Lower leg skin (tissue), 4 donors: ENCODE measurements around the gene CNPPD1. TPM values are rescaled to one million over a fixed set of nuclear protein-coding genes. Genes with fewer than 3 reads are reported as not detected.

Experiments used
- DNase-seq, 2 donors: peaks; one replicate each; pipeline ENCODE4 v3.0.0-alpha.2; 2019; ENCODE audit warnings: low spot score in 2 of 2
- H3K4me3 ChIP-seq: fragments of 200-600 bp; sonication (generic); 2 replicates; pipeline ENCODE4 v1.5.1; 2017; ENCODE audit warnings: mild to moderate bottlenecking, low read depth; ENCODE audit not compliant: poor library complexity, severe bottlenecking
- POLR2A ChIP-seq, 2 donors: fragments of 450-650 bp; IDR thresholded peaks; one replicate each; pipeline ENCODE4 v1.6.1; 2016 to 2017; ENCODE audit warnings: antibody characterized with exemption in 2 of 2, mild to moderate bottlenecking in 1 of 2, moderate library complexity in 1 of 2
- WGBS, 2 donors: methylation state at CpG; one replicate each; pipeline ENCODE4 v1.1.5; 2018; 5-methylcytosine and 5-hydroxymethylcytosine counted together
- intact Hi-C: fragments of 100-400 bp; cut with DNase I; formaldehyde crosslinking; loops from one replicate; pipeline ENCODE4 v1.15.0; 2023; ENCODE audit warnings: low total_unique reads
- total RNA-seq, 4 donors: library from RNA; depleted of rRNA; stranded (reverse); fragments of >200 nt; gene quantifications; one replicate each; pipeline ENCODE4 v1.1.0, GENCODE V29; 2016
- TF ChIP-seq, protein P1 (sequence below), 3 donors: fragments of 450-650 bp; IDR thresholded peaks; one replicate each; pipeline ENCODE4 v1.5.1; 2016; ENCODE audit warnings: antibody characterized with exemption in 3 of 3, mild to moderate bottlenecking in 3 of 3, moderate library complexity in 2 of 3

Gene CNPPD1
- total RNA-seq, 4 donors from 2014 or later = 48.0 to 76.7 (median 66.9) TPM

DNA sequence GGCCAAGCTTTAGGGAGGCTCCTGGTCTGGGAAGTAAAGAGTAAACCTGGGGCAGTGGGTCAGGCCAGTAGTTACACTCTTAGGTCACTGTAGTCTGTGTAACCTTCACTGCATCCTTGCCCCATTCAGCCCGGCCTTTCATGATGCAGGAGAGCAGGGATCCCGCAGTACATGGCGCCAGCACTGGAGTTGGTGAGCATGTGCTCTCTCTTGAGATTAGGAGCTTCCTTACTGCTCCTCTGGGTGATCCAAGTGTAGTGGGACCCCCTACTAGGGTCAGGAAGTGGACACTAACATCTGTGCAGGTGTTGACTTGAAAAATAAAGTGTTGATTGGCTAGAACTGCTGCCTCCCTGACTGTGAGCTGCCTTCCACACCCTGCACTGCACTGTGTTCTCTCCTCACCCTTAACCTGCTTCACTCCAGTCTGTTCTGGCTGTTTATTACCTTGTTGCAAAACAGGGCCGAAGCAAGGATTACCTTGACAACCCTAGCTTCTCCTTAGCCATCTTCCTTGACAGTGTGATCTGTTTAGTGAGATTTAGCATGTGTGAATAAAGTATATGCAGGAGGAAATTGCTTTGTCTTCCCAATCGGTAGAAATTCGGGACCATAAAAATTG is 6.5 kb upstream of the CNPPD1 start:
- 90 to 92% methylated on average over 6 of the region's 6 CpGs for WGBS, 2 donors
- intact Hi-C loops = no loop called here
- peak in 1 of 2 donors; percentile 76 for DNase-seq

DNA sequence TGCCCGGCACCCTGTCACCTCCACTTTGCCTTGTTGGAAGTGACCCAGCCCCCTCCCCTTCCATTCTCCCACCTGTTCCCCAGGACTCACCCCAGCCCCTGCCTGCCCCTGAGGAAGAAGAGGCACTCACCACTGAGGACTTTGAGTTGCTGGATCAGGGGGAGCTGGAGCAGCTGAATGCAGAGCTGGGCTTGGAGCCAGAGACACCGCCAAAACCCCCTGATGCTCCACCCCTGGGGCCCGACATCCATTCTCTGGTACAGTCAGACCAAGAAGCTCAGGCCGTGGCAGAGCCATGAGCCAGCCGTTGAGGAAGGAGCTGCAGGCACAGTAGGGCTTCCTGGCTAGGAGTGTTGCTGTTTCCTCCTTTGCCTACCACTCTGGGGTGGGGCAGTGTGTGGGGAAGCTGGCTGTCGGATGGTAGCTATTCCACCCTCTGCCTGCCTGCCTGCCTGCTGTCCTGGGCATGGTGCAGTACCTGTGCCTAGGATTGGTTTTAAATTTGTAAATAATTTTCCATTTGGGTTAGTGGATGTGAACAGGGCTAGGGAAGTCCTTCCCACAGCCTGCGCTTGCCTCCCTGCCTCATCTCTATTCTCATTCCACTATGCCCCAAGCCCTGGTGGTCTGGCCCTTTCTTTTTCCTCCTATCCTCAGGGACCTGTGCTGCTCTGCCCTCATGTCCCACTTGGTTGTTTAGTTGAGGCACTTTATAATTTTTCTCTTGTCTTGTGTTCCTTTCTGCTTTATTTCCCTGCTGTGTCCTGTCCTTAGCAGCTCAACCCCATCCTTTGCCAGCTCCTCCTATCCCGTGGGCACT is 5.8 kb upstream of the CNPPD1 start:
- H3K4me3 ChIP-seq = no peak overlapping the region
- TF ChIP-seq, protein P1, sequence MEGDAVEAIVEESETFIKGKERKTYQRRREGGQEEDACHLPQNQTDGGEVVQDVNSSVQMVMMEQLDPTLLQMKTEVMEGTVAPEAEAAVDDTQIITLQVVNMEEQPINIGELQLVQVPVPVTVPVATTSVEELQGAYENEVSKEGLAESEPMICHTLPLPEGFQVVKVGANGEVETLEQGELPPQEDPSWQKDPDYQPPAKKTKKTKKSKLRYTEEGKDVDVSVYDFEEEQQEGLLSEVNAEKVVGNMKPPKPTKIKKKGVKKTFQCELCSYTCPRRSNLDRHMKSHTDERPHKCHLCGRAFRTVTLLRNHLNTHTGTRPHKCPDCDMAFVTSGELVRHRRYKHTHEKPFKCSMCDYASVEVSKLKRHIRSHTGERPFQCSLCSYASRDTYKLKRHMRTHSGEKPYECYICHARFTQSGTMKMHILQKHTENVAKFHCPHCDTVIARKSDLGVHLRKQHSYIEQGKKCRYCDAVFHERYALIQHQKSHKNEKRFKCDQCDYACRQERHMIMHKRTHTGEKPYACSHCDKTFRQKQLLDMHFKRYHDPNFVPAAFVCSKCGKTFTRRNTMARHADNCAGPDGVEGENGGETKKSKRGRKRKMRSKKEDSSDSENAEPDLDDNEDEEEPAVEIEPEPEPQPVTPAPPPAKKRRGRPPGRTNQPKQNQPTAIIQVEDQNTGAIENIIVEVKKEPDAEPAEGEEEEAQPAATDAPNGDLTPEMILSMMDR (IDR thresholded peaks at IDR 0.05) = no peak
- TF ChIP-seq POLR2A (IDR thresholded peaks at IDR 0.05) = no peak
- peak in 1 of 2 donors; percentile 78 for DNase-seq
- intact Hi-C loops = no loop called here
- WGBS, 2 donors = 55 to 56% methylated on average over 7 to 8 of the region's 8 CpGs

More for the DNA sequence above, 6.5 kb upstream of the CNPPD1 start:
- no peak overlapping the region for H3K4me3 ChIP-seq
- no peak for TF ChIP-seq POLR2A (IDR thresholded peaks at IDR 0.05)
- TF ChIP-seq, protein P1 (IDR thresholded peaks at IDR 0.05) = no peak

DNA sequence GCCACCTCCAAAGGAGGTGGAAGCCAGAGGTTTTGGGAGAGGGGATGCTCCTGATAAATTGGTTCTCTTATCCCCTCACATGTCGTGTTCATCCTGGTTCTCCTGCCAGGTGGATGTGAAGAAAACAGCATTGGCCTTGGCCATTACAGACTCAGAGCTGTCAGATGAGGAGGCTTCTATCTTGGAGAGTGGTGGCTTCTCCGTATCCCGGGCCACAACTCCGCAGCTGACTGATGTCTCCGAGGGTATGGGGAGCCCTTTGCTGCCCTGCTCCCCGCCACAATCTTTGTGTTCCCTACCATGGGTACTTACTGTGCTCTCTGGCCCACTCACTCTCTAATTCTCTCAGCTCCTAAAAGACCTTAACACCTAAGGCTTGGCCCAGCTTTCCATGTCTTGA is 4.8 kb upstream of the CNPPD1 start:
- 93 to 96% methylated on average over 6 of the region's 6 CpGs for WGBS, 2 donors
- intact Hi-C loops = no loop called here
- H3K4me3 ChIP-seq = no peak overlapping the region
- peak in 1 of 2 donors; percentile 58 for DNase-seq
- TF ChIP-seq POLR2A (IDR thresholded peaks at IDR 0.05) = no peak
- TF ChIP-seq, protein P1 (IDR thresholded peaks at IDR 0.05) = no peak

DNA sequence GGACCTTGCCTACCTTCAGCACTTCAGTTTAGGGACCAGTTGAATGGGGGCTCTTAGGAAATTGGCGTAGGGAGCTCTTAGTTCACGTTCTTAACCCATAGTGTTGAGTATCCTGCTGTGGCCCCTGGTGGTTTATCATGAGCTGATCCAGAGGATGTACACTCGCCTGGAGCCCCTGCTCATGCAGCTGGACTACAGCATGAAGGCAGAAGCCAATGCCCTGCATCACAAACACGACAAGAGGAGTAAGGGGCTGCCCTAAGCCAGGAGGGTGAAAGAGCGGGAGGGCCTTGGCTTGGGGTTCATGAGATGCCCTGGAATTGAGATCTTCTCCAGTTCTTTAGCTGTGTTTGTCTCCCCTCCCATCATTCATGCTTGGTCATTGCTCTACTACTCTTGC is 4.2 kb upstream of the CNPPD1 start:
- no peak overlapping the region for H3K4me3 ChIP-seq
- peak in 1 of 2 donors; percentile 54 for DNase-seq
- intact Hi-C loops = no loop called here
- TF ChIP-seq POLR2A (IDR thresholded peaks at IDR 0.05) = no peak
- TF ChIP-seq, protein P1 (IDR thresholded peaks at IDR 0.05) = no peak
- 86 to 91% methylated on average over 5 of the region's 5 CpGs for WGBS, 2 donors

DNA sequence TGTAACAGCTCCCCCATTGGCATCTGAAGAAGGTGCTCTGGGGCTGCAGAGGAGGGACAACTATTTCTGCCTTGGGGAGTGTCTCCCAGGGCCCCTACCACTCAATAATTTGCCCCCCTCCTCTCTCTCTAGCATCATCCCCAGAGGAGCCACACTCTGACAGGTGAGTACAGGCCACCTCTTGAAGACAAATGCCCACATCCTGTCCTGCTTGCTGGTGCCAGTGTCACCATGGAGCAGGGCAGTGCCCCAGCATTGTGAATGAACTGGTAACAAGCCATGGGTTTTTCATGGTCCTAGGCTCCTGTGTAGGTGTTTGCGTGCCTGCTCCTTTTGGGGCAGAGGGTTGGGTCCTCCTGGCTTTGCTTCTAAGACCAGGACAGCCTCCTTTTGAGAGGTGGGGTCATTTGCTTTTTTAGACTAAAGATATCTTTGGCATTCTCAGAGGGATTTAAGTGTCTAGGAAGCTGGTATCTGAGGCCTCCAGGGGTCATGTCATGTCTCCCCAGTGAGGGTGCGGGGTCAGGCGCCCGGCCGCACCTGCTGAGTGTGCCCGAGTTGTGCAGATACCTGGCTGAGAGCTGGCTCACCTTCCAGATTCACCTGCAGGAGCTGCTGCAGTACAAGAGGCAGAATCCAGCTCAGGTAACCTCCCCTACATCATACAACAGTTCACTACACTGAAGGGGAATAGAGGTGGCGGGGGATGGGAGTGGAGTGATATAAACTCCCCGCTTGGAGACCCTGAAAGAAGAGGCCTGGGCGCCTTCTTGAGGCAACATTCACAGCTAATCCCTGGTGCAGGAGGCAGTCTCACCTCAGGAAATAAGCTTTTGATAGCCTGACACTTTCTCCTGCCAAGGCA is 3.1 kb upstream of the CNPPD1 start:
- no peak overlapping the region for H3K4me3 ChIP-seq
- TF ChIP-seq, protein P1 (IDR thresholded peaks at IDR 0.05) = no peak
- TF ChIP-seq POLR2A (IDR thresholded peaks at IDR 0.05) = no peak
- peak in 1 of 2 donors; percentile 83 for DNase-seq
- WGBS, 2 donors = 91 to 97% methylated on average over 9 of the region's 9 CpGs
- intact Hi-C loops = no loop called here
